Measurements from ENCODE around the gene HELZ2. TPM values are rescaled to one million over a fixed set of nuclear protein-coding genes. Genes with fewer than 3 reads are reported as not detected.
A peak's percentile ranks its signal among the peaks of the same experiment; 100 is the strongest.

HELZ2 gene
- total and polyA plus RNA-seq, 2 donors (not counting 1 experiment from before 2014, with no cell fraction given) = 36.3 to 52.6 TPM

DNA sequence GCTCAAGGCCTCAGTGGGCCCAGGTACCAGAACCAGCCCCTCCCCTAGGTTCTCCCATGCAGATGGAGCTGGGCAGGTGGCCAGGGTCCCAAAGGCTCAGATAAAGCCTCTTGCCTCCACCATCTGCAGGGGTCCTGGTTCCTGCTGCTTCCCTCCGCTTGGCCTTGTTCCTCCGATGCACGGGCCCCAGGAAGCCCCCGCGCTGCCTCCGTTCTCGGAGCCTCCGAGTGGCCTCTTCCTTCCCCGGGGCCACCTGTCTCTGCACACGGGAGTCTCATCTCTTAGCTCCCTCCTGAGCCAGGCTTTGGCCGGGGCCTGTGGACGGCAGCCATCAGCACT lies 35.0 kb downstream of the HELZ2 start:
- no peaks in the 10 kb centered on the region for H3K79me2 ChIP-seq (ENCODE audit: control insufficient read depth, insufficient read depth, low read length)
- DNase-seq (no peak), ATAC-seq (ENCODE audit: low read depth) (no peak)
- ChIA-PET POLR2A (interaction anchor here (1.2 to 2.7 kb wide), 6 partner anchors 14 to 417 kb away, joined by 3 to 16 read pairs (median 8); partner anchors contain the start of genes TPD52L2 and UCKL1), CTCF (interaction anchor here (0.9 to 4.7 kb wide), 17 partner anchors 9 to 499 kb away, joined by 3 to 30 read pairs (median 13); partner anchors contain the start of genes ARFRP1, FNDC11, HELZ2 and PPDPF)
- H3K27ac Mint-ChIP-seq = no peak overlapping the region
- H3K4me1 Mint-ChIP-seq = peaks cover 45% of the 10 kb centered on the region
- no peak for TF ChIP-seq EZH2 (IDR thresholded peaks at IDR 0.05; ENCODE audit: borderline replicate concordance, insufficient read depth, low read depth, low read length, poor library complexity, severe bottlenecking)
- no peaks in the 10 kb centered on the region for H3K9me3 Mint-ChIP-seq (ENCODE audit: insufficient read depth)
- intact Hi-C loops (cut with micrococcal nuclease) = loop anchor here (5.0 kb wide), 2 partner anchors 198 to 418 kb away; partner anchors contain the start of genes LIME1, SLC2A4RG and UCKL1
- WGBS (ENCODE audit: insufficient coverage) = 75% methylated on average over 12 of the region's 12 CpGs
- no peak overlapping the region for H3K4me3 ChIP-seq (ENCODE audit: control extremely low read depth in 1 of 5, extremely low read depth in 1 of 5, insufficient read depth in 1 of 5, low read depth in 2 of 5, low read length in 4 of 5)
- peak overlapping the region in 1 of 2 donors; percentile 86 for H3K27ac ChIP-seq (ENCODE audit: low read length in 2 of 2)
- H3K9ac ChIP-seq (ENCODE audit: low read length) = no peak overlapping the region
- peaks cover 39 to 59% of the 10 kb centered on the region in 2 donors for H3K4me1 ChIP-seq (ENCODE audit: control insufficient read depth in 2 of 2, insufficient read depth in 2 of 2, low read length in 2 of 2)
- H3K36me3 ChIP-seq (replicated peaks in 1 of 2; ENCODE audit: control extremely low read depth in 1 of 2, control insufficient read depth in 1 of 2, extremely low read depth in 1 of 2, insufficient read depth in 2 of 2, low read length in 1 of 2) = no peaks in the 10 kb centered on the region
- no peaks in the 10 kb centered on the region for H4K20me1 ChIP-seq (ENCODE audit: control insufficient read depth, insufficient read depth, low read length, poor library complexity, severe bottlenecking)
- H3K27me3 ChIP-seq (replicated peaks in 1 of 4; ENCODE audit: control extremely low read depth in 1 of 4, control insufficient read depth in 3 of 4, insufficient read depth in 4 of 4, low read length in 3 of 4) = no peaks in the 10 kb centered on the region
- peaks cover 0 to 3% (median 0%) of the 10 kb centered on the region in 3 donors for H3K9me3 ChIP-seq (ENCODE audit: control extremely low read depth in 1 of 3, control insufficient read depth in 2 of 3, insufficient read depth in 1 of 3, low read length in 2 of 3)
- H3K4me2 ChIP-seq (replicated peaks; ENCODE audit: low read depth, low read length, poor library complexity, severe bottlenecking) = peak overlapping the region; percentile 92
- H2AFZ ChIP-seq (ENCODE audit: insufficient read depth, low read depth, low read length, poor library complexity, severe bottlenecking) = peak overlapping the region; percentile 71
- H3K27me3 Mint-ChIP-seq = no peaks in the 10 kb centered on the region
- H3K4me3 Mint-ChIP-seq = peak overlapping the region; percentile 7

DNA sequence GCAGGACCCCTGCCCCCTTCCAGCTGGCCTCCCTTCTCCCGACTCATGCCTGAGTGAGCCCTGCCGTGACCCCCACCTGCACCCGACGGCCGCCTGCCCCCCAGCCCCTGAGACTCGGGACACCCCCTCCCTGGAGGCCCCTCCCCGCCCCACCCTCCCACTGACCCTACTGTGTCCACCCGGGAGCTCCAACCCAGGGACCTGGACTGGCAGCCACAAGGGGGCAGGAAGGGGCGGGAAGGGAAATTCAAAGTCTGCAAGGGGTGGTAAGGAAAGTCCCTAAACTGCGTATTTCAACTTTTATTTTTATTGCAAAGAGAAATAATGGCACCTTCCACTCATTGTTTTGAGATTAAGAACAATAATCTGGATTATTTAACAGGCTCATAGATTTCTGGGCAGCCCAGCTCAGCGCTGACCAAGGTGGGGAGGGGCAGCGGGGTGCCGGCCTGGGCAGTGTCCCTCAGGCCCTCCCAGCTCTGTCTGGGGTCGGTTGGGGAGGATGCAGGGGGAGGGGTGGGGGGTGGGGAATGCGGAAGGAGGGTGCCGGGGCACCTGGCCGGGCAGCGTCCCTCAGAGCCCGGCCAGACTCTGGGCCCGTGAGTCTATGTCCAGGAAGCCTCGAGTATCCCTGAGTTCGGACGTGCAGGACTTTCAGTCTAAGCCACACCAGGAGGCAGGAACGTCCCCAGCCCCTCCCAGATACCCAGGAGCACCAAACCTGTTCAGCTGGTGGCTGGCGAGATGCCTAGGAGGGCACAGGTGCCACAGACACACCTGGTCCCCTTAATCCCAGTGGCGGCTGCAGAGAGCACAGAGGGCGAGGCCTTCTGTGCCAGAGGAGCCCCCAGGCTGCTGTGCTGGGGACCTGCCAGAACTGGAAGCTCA lies 35.6 kb downstream of the HELZ2 start:
- H3K27ac Mint-ChIP-seq = peak overlapping the region; percentile 92
- CTCF ChIA-PET = interaction anchor here (0.8 to 4.7 kb wide), 35 partner anchors 8 to 500 kb away, joined by 3 to 30 read pairs (median 6); partner anchors contain the start of genes ARFRP1, FNDC11, HELZ2 and LIME1
- no peaks in the 10 kb centered on the region for H3K9me3 Mint-ChIP-seq (ENCODE audit: insufficient read depth)
- peak overlapping the region; percentile 86 for H3K4me3 Mint-ChIP-seq
- Histone ChIP-seq H3K4me1 (ENCODE audit: control insufficient read depth in 2 of 2, insufficient read depth in 2 of 2, low read length in 2 of 2) (peaks cover 36 to 53% of the 10 kb centered on the region in 2 donors), H3K4me3 (ENCODE audit: control extremely low read depth in 1 of 5, extremely low read depth in 1 of 5, insufficient read depth in 1 of 5, low read depth in 2 of 5, low read length in 4 of 5) (peak overlapping the region in 4 of 5 experiments; percentile 55 to 67 (median 58)), H3K27me3 (replicated peaks in 1 of 4; ENCODE audit: control extremely low read depth in 1 of 4, control insufficient read depth in 3 of 4, insufficient read depth in 4 of 4, low read length in 3 of 4) (no peaks in the 10 kb centered on the region), H3K79me2 (ENCODE audit: control insufficient read depth, insufficient read depth, low read length) (no peaks in the 10 kb centered on the region), H3K9ac (ENCODE audit: low read length) (peak overlapping the region; percentile 60), H3K4me2 (replicated peaks; ENCODE audit: low read depth, low read length, poor library complexity, severe bottlenecking) (peak overlapping the region; percentile 92), H4K20me1 (ENCODE audit: control insufficient read depth, insufficient read depth, low read length, poor library complexity, severe bottlenecking) (no peaks in the 10 kb centered on the region), H3K36me3 (replicated peaks in 1 of 2; ENCODE audit: control extremely low read depth in 1 of 2, control insufficient read depth in 1 of 2, extremely low read depth in 1 of 2, insufficient read depth in 2 of 2, low read length in 1 of 2) (no peaks in the 10 kb centered on the region), H2AFZ (ENCODE audit: insufficient read depth, low read depth, low read length, poor library complexity, severe bottlenecking) (peak overlapping the region; percentile 71), H3K27ac (ENCODE audit: low read length in 2 of 2) (peak overlapping the region; percentile 83 to 86), H3K9me3 (ENCODE audit: control extremely low read depth in 1 of 3, control insufficient read depth in 2 of 3, insufficient read depth in 1 of 3, low read length in 2 of 3) (peaks cover 0 to 3% (median 0%) of the 10 kb centered on the region in 3 donors)
- peak; percentile 75 for DNase-seq
- TF ChIP-seq EZH2 (IDR thresholded peaks at IDR 0.05; ENCODE audit: borderline replicate concordance, insufficient read depth, low read depth, low read length, poor library complexity, severe bottlenecking) = no peak
- TF ChIP-seq, protein P1, sequence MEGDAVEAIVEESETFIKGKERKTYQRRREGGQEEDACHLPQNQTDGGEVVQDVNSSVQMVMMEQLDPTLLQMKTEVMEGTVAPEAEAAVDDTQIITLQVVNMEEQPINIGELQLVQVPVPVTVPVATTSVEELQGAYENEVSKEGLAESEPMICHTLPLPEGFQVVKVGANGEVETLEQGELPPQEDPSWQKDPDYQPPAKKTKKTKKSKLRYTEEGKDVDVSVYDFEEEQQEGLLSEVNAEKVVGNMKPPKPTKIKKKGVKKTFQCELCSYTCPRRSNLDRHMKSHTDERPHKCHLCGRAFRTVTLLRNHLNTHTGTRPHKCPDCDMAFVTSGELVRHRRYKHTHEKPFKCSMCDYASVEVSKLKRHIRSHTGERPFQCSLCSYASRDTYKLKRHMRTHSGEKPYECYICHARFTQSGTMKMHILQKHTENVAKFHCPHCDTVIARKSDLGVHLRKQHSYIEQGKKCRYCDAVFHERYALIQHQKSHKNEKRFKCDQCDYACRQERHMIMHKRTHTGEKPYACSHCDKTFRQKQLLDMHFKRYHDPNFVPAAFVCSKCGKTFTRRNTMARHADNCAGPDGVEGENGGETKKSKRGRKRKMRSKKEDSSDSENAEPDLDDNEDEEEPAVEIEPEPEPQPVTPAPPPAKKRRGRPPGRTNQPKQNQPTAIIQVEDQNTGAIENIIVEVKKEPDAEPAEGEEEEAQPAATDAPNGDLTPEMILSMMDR (IDR thresholded peaks at IDR 0.05) = peak; percentile 64
- 57% methylated on average over 15 of the region's 27 CpGs for whole genome bisulfite sequencing (ENCODE audit: insufficient coverage)
- no peaks in the 10 kb centered on the region for H3K27me3 Mint-ChIP-seq
- ATAC-seq (ENCODE audit: low read depth) = peak; percentile 3
- H3K4me1 Mint-ChIP-seq = peaks cover 40% of the 10 kb centered on the region
- intact Hi-C loops (cut with micrococcal nuclease) = loop anchor here (1.0 to 5.0 kb wide), 7 partner anchors 14 to 436 kb away; partner anchors contain the start of genes LIME1, RTEL1, SLC2A4RG and UCKL1
- POLR2A ChIA-PET = interaction anchor here (0.6 to 2.7 kb wide), 19 partner anchors 13 to 442 kb away, joined by 3 to 42 read pairs (median 6); partner anchors contain the start of genes ARFRP1, PPDPF, PRPF6 and RTEL1
